Sigmoid colon (tissue), 4 donors: ENCODE results near the gene NETO2.

ENCODE experiments used
- EP300 ChIP-seq, 4 donors: sonication (generic); formaldehyde crosslinking; IDR thresholded peaks; one replicate each; pipeline ENCODE4 v1.6.1; 2017; ENCODE audit warnings: antibody characterized with exemption in 4 of 4
- POLR2A ChIP-seq, 2 donors: fragments of 450-650 bp; IDR thresholded peaks; one replicate each; pipeline ENCODE4 v1.6.1; 2016; ENCODE audit warnings: antibody characterized with exemption in 2 of 2, mild to moderate bottlenecking in 2 of 2, moderate library complexity in 2 of 2
- POLR2AphosphoS5 ChIP-seq, 4 donors: sonication (generic); formaldehyde crosslinking; IDR thresholded peaks; one replicate each; pipeline ENCODE4 v1.6.1; 2017; ENCODE audit warnings: antibody characterized with exemption in 4 of 4
- TF ChIP-seq, protein P1 (sequence below), 4 experiments: fragments of 450-650 bp in 3 of 4; fragments of 200-600 bp in 1 of 4; IDR thresholded peaks; one replicate each; pipeline ENCODE4 v1.5.1; 2016 to 2019; ENCODE audit warnings: antibody characterized with exemption in 4 of 4, mild to moderate bottlenecking in 3 of 4, moderate library complexity in 2 of 4

GRCh38 chr16:47160422-47160821 lies 16.7 kb upstream of the NETO2 start:
- TF ChIP-seq, protein P1, sequence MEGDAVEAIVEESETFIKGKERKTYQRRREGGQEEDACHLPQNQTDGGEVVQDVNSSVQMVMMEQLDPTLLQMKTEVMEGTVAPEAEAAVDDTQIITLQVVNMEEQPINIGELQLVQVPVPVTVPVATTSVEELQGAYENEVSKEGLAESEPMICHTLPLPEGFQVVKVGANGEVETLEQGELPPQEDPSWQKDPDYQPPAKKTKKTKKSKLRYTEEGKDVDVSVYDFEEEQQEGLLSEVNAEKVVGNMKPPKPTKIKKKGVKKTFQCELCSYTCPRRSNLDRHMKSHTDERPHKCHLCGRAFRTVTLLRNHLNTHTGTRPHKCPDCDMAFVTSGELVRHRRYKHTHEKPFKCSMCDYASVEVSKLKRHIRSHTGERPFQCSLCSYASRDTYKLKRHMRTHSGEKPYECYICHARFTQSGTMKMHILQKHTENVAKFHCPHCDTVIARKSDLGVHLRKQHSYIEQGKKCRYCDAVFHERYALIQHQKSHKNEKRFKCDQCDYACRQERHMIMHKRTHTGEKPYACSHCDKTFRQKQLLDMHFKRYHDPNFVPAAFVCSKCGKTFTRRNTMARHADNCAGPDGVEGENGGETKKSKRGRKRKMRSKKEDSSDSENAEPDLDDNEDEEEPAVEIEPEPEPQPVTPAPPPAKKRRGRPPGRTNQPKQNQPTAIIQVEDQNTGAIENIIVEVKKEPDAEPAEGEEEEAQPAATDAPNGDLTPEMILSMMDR (IDR thresholded peaks at IDR 0.05): no peak
- TF ChIP-seq POLR2A (IDR thresholded peaks at IDR 0.05) (no peak), POLR2AphosphoS5 (IDR thresholded peaks at IDR 0.05) (no peak), EP300 (IDR thresholded peaks at IDR 0.05) (no peak)
